VCaP (cell line): Measurements from ENCODE around the gene DENND1B.

Source experiments
- H3K27ac ChIP-seq: fragments of 450-650 bp; 2 replicates; pipeline ENCODE4 v1.5.1; 2017
- CTCF ChIP-seq: fragments of 450-650 bp; conservative IDR thresholded peaks from 2 replicates; pipeline ENCODE4 v1.5.1; 2017; ENCODE audit warnings: mild to moderate bottlenecking, moderate library complexity

DENND1B gene

GRCh38 chr1:197672347-197672746 lies 102.9 kb downstream of the DENND1B start:
- TF ChIP-seq CTCF = no peak
- H3K27ac ChIP-seq = no peak overlapping the region

GRCh38 chr1:197671920-197672319 lies 103.4 kb downstream of the DENND1B start:
- TF ChIP-seq CTCF = no peak
- H3K27ac ChIP-seq = no peak overlapping the region

GRCh38 chr1:197671140-197671539 lies 104.1 kb downstream of the DENND1B start:
- no peak for TF ChIP-seq CTCF
- H3K27ac ChIP-seq = no peak overlapping the region

GRCh38 chr1:197666769-197667285 lies 108.5 kb downstream of the DENND1B start:
- TF ChIP-seq CTCF = no peak
- H3K27ac ChIP-seq = no peak overlapping the region

GRCh38 chr1:197664391-197664790 lies 110.9 kb downstream of the DENND1B start:
- TF ChIP-seq CTCF = no peak
- H3K27ac ChIP-seq = peak overlapping the region; percentile 65

- peak overlapping the region; percentile 65 for H3K27ac ChIP-seq
- TF ChIP-seq CTCF = no peak
Measured at GRCh38 chr1:197663162-197663953, 111.9 kb downstream of the DENND1B start.

- H3K27ac ChIP-seq = no peak overlapping the region
- no peak for TF ChIP-seq CTCF
Measured at GRCh38 chr1:197660389-197660788, 114.9 kb downstream of the DENND1B start.
